ENCODE data around the gene MYH16.

DNA sequence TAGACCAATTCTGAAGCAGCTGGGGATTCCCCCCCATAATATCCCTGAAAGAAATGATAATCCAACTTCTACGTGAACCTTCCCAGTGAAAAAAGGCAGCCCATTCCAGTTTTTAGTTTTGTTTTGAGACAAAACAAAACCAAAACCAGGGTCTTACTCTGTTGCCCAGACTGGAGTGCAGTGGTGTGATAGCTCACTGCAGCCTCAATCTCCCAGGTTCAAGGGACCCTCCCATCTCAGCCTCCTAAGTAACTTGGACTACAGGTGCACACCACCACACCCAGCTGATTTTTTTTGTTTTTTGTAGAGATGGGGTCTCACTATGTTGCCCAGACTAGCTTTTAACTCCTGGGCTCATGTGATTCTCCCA is 40.5 kb downstream of the MYH16 start:
- TF ChIP-seq, protein P1, sequence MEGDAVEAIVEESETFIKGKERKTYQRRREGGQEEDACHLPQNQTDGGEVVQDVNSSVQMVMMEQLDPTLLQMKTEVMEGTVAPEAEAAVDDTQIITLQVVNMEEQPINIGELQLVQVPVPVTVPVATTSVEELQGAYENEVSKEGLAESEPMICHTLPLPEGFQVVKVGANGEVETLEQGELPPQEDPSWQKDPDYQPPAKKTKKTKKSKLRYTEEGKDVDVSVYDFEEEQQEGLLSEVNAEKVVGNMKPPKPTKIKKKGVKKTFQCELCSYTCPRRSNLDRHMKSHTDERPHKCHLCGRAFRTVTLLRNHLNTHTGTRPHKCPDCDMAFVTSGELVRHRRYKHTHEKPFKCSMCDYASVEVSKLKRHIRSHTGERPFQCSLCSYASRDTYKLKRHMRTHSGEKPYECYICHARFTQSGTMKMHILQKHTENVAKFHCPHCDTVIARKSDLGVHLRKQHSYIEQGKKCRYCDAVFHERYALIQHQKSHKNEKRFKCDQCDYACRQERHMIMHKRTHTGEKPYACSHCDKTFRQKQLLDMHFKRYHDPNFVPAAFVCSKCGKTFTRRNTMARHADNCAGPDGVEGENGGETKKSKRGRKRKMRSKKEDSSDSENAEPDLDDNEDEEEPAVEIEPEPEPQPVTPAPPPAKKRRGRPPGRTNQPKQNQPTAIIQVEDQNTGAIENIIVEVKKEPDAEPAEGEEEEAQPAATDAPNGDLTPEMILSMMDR (IDR thresholded peaks at IDR 0.05; ENCODE audit: low read length) = no peak
- TF ChIP-seq EZH2 (optimal IDR thresholded peaks at IDR 0.05; ENCODE audit: low read depth, low read length) (no peak), EZH2phosphoT487 (IDR thresholded peaks at IDR 0.05; ENCODE audit: low read length) (no peak)
